SK-N-MC (cell line): ENCODE measurements around the gene GALNT18.
A peak's percentile ranks its signal among the peaks of the same experiment; 100 is the strongest.

ENCODE experiments used
- DNase-seq: peaks from one replicate; pipeline ENCODE4 v3.0.0-alpha.2; 2011; ENCODE audit warnings: low read depth, low spot score
- H3K27ac ChIP-seq: fragments of 200-600 bp; sonication (generic); 2 replicates; pipeline ENCODE4 v1.5.1; 2016; ENCODE audit warnings: mixed run types
- H3K36me3 ChIP-seq: fragments of 200-600 bp; sonication (generic); 2 replicates; pipeline ENCODE4 v1.6.1; 2017; ENCODE audit warnings: antibody characterized with exemption, low read length, mixed read lengths; ENCODE audit not compliant: insufficient read depth
- H3K4me3 ChIP-seq: fragments of 200-600 bp; sonication (generic); 2 replicates; pipeline ENCODE4 v1.5.1; 2016
- H3K9ac ChIP-seq: fragments of 200-600 bp; sonication (generic); 2 replicates; pipeline ENCODE4 v1.8.0; 2017; ENCODE audit warnings: mixed run types, mixed read lengths; ENCODE audit not compliant: insufficient read length
- H3K9me3 ChIP-seq: fragments of 200-600 bp; sonication (generic); 2 replicates; pipeline ENCODE4 v1.6.1; 2017; ENCODE audit warnings: low read depth, mild to moderate bottlenecking, antibody characterized with exemption, low read length, moderate library complexity, mixed read lengths
- EZH2 ChIP-seq: fragments of 200-600 bp; sonication (generic); IDR thresholded peaks from one replicate; pipeline ENCODE4 v1.6.1; 2017; ENCODE audit warnings: antibody characterized with exemption
- FOXP2 ChIP-seq: optimal IDR thresholded peaks from 2 replicates; pipeline ENCODE3; 2011; ENCODE audit warnings: mild to moderate bottlenecking, moderate library complexity; ENCODE audit not compliant: insufficient read depth; ENCODE audit errors: extremely low read length, control extremely low read depth
- POLR2AphosphoS5 ChIP-seq: IDR thresholded peaks from 2 replicates; pipeline ENCODE4 v1.6.1; 2012; ENCODE audit warnings: mild to moderate bottlenecking, low read depth, low read length, borderline replicate concordance

Gene GALNT18

DNA sequence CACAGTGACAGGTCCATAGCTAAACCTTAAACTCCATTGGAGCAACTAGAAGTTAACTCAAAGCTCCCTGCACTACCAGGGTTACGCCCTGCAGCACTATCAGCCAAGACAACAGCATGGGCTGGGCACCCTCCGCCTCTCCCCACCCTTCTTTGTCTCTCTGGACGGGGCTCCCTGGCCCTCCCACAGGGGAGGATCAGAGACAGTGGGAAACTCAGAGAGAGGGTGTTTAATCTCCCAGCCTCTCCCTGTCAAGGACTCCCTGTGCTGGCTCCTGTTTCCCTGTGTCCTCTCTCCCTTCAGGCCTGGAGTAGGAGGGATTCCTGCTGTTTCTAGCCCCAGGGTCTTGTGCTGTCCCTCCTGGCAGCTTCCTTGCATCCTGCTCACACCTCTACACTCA, 211.9 kb downstream of the GALNT18 start:
- no peak for TF ChIP-seq EZH2
- TF ChIP-seq POLR2AphosphoS5: no peak
- TF ChIP-seq FOXP2: no peak
- Histone ChIP-seq H3K9me3 (no peaks in the 10 kb centered on the region), H3K4me3 (no peak overlapping the region), H3K27ac (no peak overlapping the region), H3K9ac (no peak overlapping the region), H3K36me3 (no peaks in the 10 kb centered on the region)
- DNase-seq: no peak

DNA sequence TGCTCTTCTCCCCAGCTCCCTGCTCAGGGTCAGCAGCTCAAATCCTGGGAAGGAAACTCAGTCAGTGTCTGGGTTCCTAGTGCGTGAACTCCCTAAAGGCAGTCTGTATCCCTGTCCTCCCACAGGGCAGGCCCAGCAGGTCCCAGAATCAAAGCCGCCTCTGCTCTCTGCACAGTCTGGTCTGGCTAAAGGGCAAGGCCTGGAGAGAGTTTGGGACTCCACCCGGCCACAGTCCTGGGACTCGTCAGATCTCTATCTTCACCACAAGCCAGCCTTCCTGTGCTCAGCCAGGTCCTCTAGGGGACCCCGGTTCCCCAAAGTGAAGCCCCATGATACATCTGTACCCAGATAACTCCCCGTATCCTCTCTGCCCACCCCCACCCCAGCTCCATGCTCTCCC, 212.6 kb downstream of the GALNT18 start:
- TF ChIP-seq POLR2AphosphoS5: no peak
- no peak for TF ChIP-seq FOXP2
- TF ChIP-seq EZH2: no peak
- Histone ChIP-seq H3K9me3 (no peaks in the 10 kb centered on the region), H3K36me3 (no peaks in the 10 kb centered on the region), H3K9ac (no peak overlapping the region), H3K27ac (no peak overlapping the region), H3K4me3 (no peak overlapping the region)
- no peak for DNase-seq

DNA sequence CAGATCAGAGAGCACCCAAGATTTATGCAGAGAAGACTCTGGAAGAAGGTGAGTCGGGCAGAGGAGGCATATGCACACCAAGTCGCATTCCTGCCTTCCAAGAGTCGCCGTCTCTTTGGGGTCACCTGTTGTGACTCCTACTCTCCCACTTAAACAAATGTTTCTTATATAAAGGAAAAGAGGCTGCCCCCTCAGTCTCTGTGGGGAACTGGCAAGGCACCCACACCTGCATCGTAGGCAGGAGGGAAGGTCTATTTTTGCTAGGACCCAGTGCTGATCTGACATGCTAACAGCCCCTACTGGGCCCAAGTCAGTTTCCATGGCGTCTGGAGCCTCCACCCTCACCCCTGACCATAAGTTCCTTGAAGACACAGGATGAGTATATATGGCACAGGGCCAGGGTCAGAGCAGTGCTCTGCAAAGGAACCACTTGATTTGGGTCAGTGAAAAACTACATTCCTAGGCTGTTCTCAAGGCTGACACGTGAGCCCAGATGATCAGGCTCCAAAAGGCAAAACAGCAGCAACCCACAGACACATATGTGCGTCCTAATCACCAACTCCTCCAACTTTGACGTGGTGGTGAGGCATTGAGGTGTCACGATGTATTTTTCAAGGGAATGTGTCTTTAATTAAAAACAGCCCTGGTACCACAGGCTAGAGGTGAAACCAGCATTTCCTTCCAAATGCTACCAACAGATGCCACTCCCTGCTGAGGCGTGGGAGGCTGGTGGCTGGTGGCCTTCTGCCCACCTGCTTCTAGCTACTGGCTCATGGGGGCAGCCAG, 213.2 kb downstream of the GALNT18 start:
- Histone ChIP-seq H3K36me3 (no peaks in the 10 kb centered on the region), H3K9me3 (no peaks in the 10 kb centered on the region), H3K9ac (no peak overlapping the region), H3K27ac (no peak overlapping the region), H3K4me3 (no peak overlapping the region)
- DNase-seq: no peak
- TF ChIP-seq EZH2 (no peak), FOXP2 (no peak), POLR2AphosphoS5 (no peak)

DNA sequence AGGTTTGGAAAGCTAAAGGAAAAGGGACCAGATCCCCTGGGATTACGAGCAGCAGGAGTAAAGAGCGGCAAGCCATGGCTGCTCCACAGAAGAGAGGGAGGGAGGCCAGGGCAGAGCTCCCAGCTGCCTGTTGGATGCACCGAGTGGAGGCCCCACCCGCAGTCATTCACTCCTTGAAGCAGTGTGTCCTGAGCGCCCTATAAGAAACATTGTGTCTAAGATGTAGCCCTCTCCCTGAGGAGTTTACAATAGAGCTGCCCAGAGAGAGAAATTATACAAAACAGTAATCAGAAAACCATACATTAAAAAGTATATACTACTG, 214.1 kb downstream of the GALNT18 start:
- Histone ChIP-seq H3K9ac (no peak overlapping the region), H3K9me3 (no peaks in the 10 kb centered on the region), H3K4me3 (no peak overlapping the region), H3K27ac (no peak overlapping the region), H3K36me3 (no peaks in the 10 kb centered on the region)
- TF ChIP-seq EZH2 (no peak), FOXP2 (no peak), POLR2AphosphoS5 (no peak)
- DNase-seq: no peak

DNA sequence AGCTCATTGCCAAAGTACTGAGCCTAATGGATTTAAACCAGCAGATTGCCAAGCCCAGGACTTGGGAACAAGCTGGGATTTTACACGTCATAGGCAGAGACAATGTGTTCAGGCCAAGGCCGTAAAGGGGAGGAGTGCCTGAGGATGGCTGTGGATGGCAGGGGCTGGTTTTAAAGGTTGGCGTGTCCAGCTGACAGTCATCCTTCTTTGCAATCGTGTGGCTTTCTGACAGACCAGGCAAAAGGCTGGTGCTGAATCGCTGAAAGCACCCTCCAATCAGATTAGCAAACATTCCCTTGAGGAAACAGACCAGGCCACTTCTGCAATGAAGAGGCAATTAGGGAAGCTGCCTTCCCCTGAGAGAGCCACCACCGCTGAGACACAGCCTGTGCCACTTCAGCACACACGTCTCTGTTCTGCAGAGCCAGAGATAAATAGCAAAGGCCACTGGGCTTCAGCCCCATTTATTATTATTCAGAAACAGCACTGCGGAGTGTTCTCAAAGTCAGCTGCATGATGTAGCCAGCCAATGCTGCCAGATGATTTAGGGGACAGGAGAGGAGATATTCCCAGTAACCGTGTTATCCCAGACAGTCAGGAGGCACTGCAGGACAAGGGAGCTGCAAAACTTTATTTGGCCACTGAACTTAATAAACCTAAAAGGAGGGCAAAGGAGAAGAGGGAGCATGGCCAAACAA, 214.6 kb downstream of the GALNT18 start:
- TF ChIP-seq FOXP2 (no peak), EZH2 (no peak), POLR2AphosphoS5 (no peak)
- no peak for DNase-seq
- no peak overlapping the region for H3K4me3 ChIP-seq

GRCh38 chr11:11406652-11407051, 215.2 kb downstream of the GALNT18 start:
- Histone ChIP-seq H3K4me3 (no peak overlapping the region), H3K27ac (no peak overlapping the region), H3K9ac (no peak overlapping the region), H3K36me3 (no peaks in the 10 kb centered on the region), H3K9me3 (no peaks in the 10 kb centered on the region)
- TF ChIP-seq POLR2AphosphoS5: no peak
- TF ChIP-seq FOXP2: no peak
- TF ChIP-seq EZH2: no peak
- DNase-seq: no peak

More for the DNA sequence above, 214.6 kb downstream of the GALNT18 start:
- H3K27ac ChIP-seq: no peak overlapping the region
- H3K9me3 ChIP-seq: no peaks in the 10 kb centered on the region
- no peak overlapping the region for H3K9ac ChIP-seq
- H3K36me3 ChIP-seq: no peaks in the 10 kb centered on the region

DNA sequence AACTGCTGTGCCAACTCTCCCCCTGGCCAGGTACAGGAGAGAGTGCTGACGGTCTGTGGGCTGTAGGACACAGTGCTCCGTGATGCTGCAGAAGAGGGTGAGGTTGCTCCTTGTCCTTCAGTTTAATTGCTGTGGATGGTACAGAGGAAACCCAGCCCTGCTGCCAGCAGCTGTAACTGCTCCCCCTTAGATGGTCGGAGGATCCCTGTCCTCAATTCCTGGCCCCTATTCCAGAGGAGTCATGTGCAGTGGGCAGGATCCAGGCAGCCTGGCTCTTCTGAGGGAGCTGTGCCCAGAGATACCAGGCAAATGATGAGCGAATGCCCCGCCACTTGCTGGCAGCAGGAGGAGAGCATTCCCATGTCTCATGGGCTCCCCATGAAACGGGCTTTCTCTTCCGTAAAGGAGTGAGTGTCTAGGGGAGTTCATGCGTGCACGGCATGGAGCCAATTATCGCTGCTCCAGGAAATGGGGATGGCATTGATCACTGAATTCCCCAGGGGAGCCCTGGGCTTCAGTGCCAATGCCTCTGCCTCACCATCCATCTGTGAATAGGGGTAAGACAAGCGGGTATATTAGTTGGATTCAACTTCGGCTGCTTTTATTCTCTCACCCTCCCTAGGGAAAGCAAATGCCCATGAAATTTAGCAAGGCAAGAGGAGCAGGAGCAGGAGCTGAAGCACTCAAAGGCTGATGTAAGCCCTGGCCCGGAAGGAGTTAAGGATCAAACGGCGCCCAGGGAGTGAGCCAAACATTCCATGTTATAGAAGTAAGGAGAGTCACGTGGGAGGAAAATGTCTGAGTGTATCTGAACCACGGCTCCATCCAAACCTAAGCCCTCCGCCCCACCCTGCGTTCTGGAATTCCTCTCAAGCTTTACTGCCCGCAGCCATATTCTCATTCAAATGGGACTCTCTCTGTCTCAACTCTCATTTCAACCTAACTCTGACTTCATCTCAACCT, 217.8 kb downstream of the GALNT18 start:
- H3K9me3 ChIP-seq: no peaks in the 10 kb centered on the region
- no peak overlapping the region for H3K9ac ChIP-seq
- no peaks in the 10 kb centered on the region for H3K36me3 ChIP-seq
- H3K27ac ChIP-seq: no peak overlapping the region
- TF ChIP-seq EZH2: no peak
- TF ChIP-seq FOXP2: no peak
- no peak for TF ChIP-seq POLR2AphosphoS5
- DNase-seq: no peak
- H3K4me3 ChIP-seq: peak overlapping the region; percentile 42

DNA sequence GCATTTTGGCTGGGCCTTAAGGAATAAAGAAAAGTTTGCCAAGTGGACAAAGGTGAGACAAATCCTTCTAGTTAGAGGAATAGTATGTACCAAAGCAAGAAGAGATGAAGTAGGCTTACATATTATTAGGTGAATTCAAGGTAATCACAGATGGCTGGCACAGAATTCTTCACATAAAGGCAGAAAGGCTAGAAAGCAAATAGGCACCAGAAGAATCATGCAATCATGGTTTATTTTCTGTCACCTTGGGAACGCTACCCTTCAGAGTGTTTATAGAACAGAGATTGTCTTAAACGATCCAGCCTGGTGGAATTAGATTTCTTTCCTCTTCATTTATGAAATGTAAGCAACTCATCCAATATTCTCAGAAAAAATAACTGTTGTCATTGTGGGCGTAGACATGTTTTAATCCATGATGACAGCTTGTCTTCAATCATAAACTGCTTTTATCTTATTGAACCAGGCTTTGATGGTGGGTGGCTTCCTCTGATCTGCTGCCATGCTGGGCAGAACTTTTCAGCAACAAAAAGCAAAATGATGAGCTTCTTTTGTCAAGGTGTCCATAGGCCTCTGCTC, 219.8 kb downstream of the GALNT18 start:
- Histone ChIP-seq H3K9me3 (no peaks in the 10 kb centered on the region), H3K36me3 (no peaks in the 10 kb centered on the region), H3K9ac (no peak overlapping the region), H3K4me3 (no peak overlapping the region), H3K27ac (no peak overlapping the region)
- TF ChIP-seq POLR2AphosphoS5: no peak
- no peak for TF ChIP-seq EZH2
- TF ChIP-seq FOXP2: no peak
- DNase-seq: no peak
